Activated CD8-positive, alpha-beta T cell treated with anti-CD3 and anti-CD28 coated beads, Interleukin-2, amount 10 ng/mL, durations not matched to agents 7 days and 5 days (primary cell): ENCODE results near the gene C17orf113. TPM values are rescaled to one million over a fixed set of nuclear protein-coding genes. Genes with fewer than 3 reads are reported as not detected.
A peak's percentile ranks its signal among the peaks of the same experiment; 100 is the strongest.

Source experiments
- ATAC-seq: fragments of 150-1000 bp; cut with Tn5 transposase; one replicate; pipeline ENCODE4 v1.10.0; 2021; ENCODE audit warnings: moderate library complexity
- CTCF ChIA-PET: fragments of 350-600 bp; sonication (Branson Sonifier 250); formaldehyde crosslinking; loops from one replicate; lab custom pipeline; 2021; ENCODE audit warnings: antibody characterized with exemption; lab: Charles Lee
- POLR2A ChIA-PET: fragments of 350-600 bp; sonication (Branson Sonifier 250); formaldehyde crosslinking; loops from one replicate; lab custom pipeline; 2021; ENCODE audit warnings: antibody characterized with exemption; lab: Charles Lee
- DNase-seq: peaks from one replicate; pipeline ENCODE4 v3.0.0-alpha.2; 2020
- H3K27ac Mint-ChIP-seq: one replicate; pipeline ENCODE4 v1.8.0; 2021; ENCODE audit warnings: mild to moderate bottlenecking, mixed read lengths
- H3K27me3 Mint-ChIP-seq: one replicate; pipeline ENCODE4 v1.8.0; 2021; ENCODE audit warnings: low read depth, mixed read lengths
- H3K36me3 Mint-ChIP-seq: one replicate; pipeline ENCODE4 v1.8.0; 2021; ENCODE audit warnings: low read depth, mixed read lengths
- H3K4me1 Mint-ChIP-seq: one replicate; pipeline ENCODE4 v1.8.0; 2021; ENCODE audit warnings: low read depth, mixed read lengths
- H3K4me3 Mint-ChIP-seq: one replicate; pipeline ENCODE4 v1.8.0; 2021; ENCODE audit warnings: mild to moderate bottlenecking, mixed read lengths
- H3K9me3 Mint-ChIP-seq: one replicate; pipeline ENCODE4 v1.8.0; 2022; ENCODE audit warnings: mixed read lengths; ENCODE audit not compliant: insufficient read depth
- total RNA-seq, 2 experiments: library from RNA; stranded (reverse); gene quantifications; one replicate each; pipeline ENCODE4 v1.2.3, GENCODE V29; 2021

The C17orf113 gene
- total RNA-seq, 2 experiments from 2014 or later = 0.16 to 0.24 TPM

GRCh38 chr17:42053731-42054500 lies 3.5 kb upstream of the C17orf113 start:
- Mint-ChIP-seq H3K27me3 (peaks cover 39% of the 10 kb centered on the region), H3K4me3 (no peak overlapping the region), H3K36me3 (no peaks in the 10 kb centered on the region), H3K4me1 (peaks cover 9% of the 10 kb centered on the region), H3K27ac (no peak overlapping the region), H3K9me3 (no peaks in the 10 kb centered on the region)
- POLR2A ChIA-PET = interaction anchor here (0.9 kb wide), 1 partner anchor 36 kb away, joined by 3 read pairs; the partner anchor contains the start of gene DNAJC7
- ATAC-seq (no peak), DNase-seq (no peak)
- CTCF ChIA-PET = interaction anchor here (1.1 to 2.5 kb wide), 2 partner anchors 12 to 36 kb away, joined by 3 to 5 read pairs; partner anchors contain the start of gene DNAJC7

- Mint-ChIP-seq H3K36me3 (no peaks in the 10 kb centered on the region), H3K27ac (no peak overlapping the region), H3K9me3 (no peaks in the 10 kb centered on the region), H3K4me1 (peaks cover 9% of the 10 kb centered on the region), H3K27me3 (peaks cover 44% of the 10 kb centered on the region), H3K4me3 (no peak overlapping the region)
- CTCF ChIA-PET = interaction anchor here (1.1 kb wide), 1 partner anchor 35 kb away, joined by 3 read pairs; the partner anchor contains the start of gene DNAJC7
- no peak for ATAC-seq
- no peak for DNase-seq
- POLR2A ChIA-PET = no interaction called here
Measured at GRCh38 chr17:42052346-42052877, 2.0 kb upstream of the C17orf113 start.

- H3K36me3 Mint-ChIP-seq = no peaks in the 10 kb centered on the region
- ChIA-PET CTCF (interaction anchor here (0.9 to 1.5 kb wide), 4 partner anchors 20 to 129 kb away, joined by 3 to 4 read pairs (median 3); no protein-coding TSS in a partner anchor), POLR2A (interaction anchor here (1.4 kb wide), 1 partner anchor 57 kb away, joined by 5 read pairs; no protein-coding TSS in a partner anchor)
- H3K9me3 Mint-ChIP-seq = no peaks in the 10 kb centered on the region
- H3K27ac Mint-ChIP-seq = no peak overlapping the region
- ATAC-seq (no peak), DNase-seq (no peak)
- no peak overlapping the region for H3K4me3 Mint-ChIP-seq
- H3K27me3 Mint-ChIP-seq = peaks cover 44% of the 10 kb centered on the region
- H3K4me1 Mint-ChIP-seq = peaks cover 9% of the 10 kb centered on the region
Measured at GRCh38 chr17:42051645-42052044, 1.2 kb upstream of the C17orf113 start.

- H3K27ac Mint-ChIP-seq = no peak overlapping the region
- no peaks in the 10 kb centered on the region for H3K9me3 Mint-ChIP-seq
- POLR2A ChIA-PET = interaction anchor here (0.6 to 1.4 kb wide), 3 partner anchors 11 to 57 kb away, joined by 3 to 5 read pairs (median 3); no protein-coding TSS in a partner anchor
- H3K4me3 Mint-ChIP-seq = peak overlapping the region; percentile 59
- no peaks in the 10 kb centered on the region for H3K36me3 Mint-ChIP-seq
- no peak for DNase-seq
- CTCF ChIA-PET = interaction anchor here (0.9 to 1.5 kb wide), 4 partner anchors 21 to 129 kb away, joined by 3 to 4 read pairs (median 3); no protein-coding TSS in a partner anchor
- peaks cover 9% of the 10 kb centered on the region for H3K4me1 Mint-ChIP-seq
- no peak for ATAC-seq
- peaks cover 44% of the 10 kb centered on the region for H3K27me3 Mint-ChIP-seq
Measured at GRCh38 chr17:42051013-42051400, 606 bp upstream of the C17orf113 start.

- DNase-seq = no peak
- Mint-ChIP-seq H3K4me3 (peak overlapping the region; percentile 48), H3K27me3 (peaks cover 47% of the 10 kb centered on the region), H3K9me3 (no peaks in the 10 kb centered on the region), H3K27ac (no peak overlapping the region), H3K36me3 (no peaks in the 10 kb centered on the region), H3K4me1 (peaks cover 9% of the 10 kb centered on the region)
- ChIA-PET CTCF (interaction anchor here (0.7 to 1.3 kb wide), 6 partner anchors 9 to 62 kb away, joined by 3 to 5 read pairs (median 3); partner anchors contain the start of genes DHX58 and NKIRAS2), POLR2A (interaction anchor here (0.8 kb wide), 2 partner anchors 33 to 361 kb away, joined by 3 to 4 read pairs; partner anchors contain the start of genes DNAJC7 and EIF1)
- ATAC-seq = no peak
Measured at GRCh38 chr17:42049834-42050392, 488 bp downstream of the C17orf113 start.

GRCh38 chr17:42047343-42047742 lies 3.1 kb downstream of the C17orf113 start:
- Mint-ChIP-seq H3K4me1 (peaks cover 9% of the 10 kb centered on the region), H3K27ac (no peak overlapping the region), H3K36me3 (no peaks in the 10 kb centered on the region), H3K9me3 (no peaks in the 10 kb centered on the region), H3K27me3 (peaks cover 35% of the 10 kb centered on the region), H3K4me3 (no peak overlapping the region)
- ChIA-PET CTCF (interaction anchor here (0.7 kb wide), 1 partner anchor 15 kb away, joined by 3 read pairs; no protein-coding TSS in a partner anchor), POLR2A (no interaction called here)
- DNase-seq (no peak), ATAC-seq (no peak)

- Mint-ChIP-seq H3K4me3 (no peak overlapping the region), H3K36me3 (no peaks in the 10 kb centered on the region), H3K27ac (no peak overlapping the region), H3K4me1 (peaks cover 5% of the 10 kb centered on the region), H3K9me3 (no peaks in the 10 kb centered on the region), H3K27me3 (peaks cover 18% of the 10 kb centered on the region)
- POLR2A ChIA-PET = no interaction called here
- DNase-seq (no peak), ATAC-seq (no peak)
- CTCF ChIA-PET = interaction anchor here (0.7 to 1.4 kb wide), 3 partner anchors 12 to 83 kb away, joined by 3 to 4 read pairs (median 3); no protein-coding TSS in a partner anchor
Measured at GRCh38 chr17:42045719-42046118, 4.7 kb downstream of the C17orf113 start.

- CTCF ChIA-PET = no interaction called here
- no peak for ATAC-seq
Measured at GRCh38 chr17:42042598-42043319, 7.6 kb downstream of the C17orf113 start.

GRCh38 chr17:42041619-42042018 lies 8.8 kb downstream of the C17orf113 start:
- ChIA-PET CTCF (interaction anchor here (0.9 to 1.9 kb wide), 8 partner anchors 8 to 361 kb away, joined by 3 to 7 read pairs (median 5); partner anchors contain the start of gene NKIRAS2), POLR2A (interaction anchor here (1.6 kb wide), 1 partner anchor 25 kb away, joined by 3 read pairs; the partner anchor contains the start of gene DNAJC7)
- DNase-seq = no peak
- Mint-ChIP-seq H3K4me1 (no peaks in the 10 kb centered on the region), H3K27me3 (peaks cover 7% of the 10 kb centered on the region), H3K4me3 (no peak overlapping the region), H3K27ac (no peak overlapping the region), H3K36me3 (no peaks in the 10 kb centered on the region), H3K9me3 (no peaks in the 10 kb centered on the region)
- no peak for ATAC-seq

More at GRCh38 chr17:42042598-42043319, 7.6 kb downstream of the C17orf113 start:
- no peak for DNase-seq
- Mint-ChIP-seq H3K36me3 (no peaks in the 10 kb centered on the region), H3K27me3 (peaks cover 7% of the 10 kb centered on the region), H3K9me3 (no peaks in the 10 kb centered on the region), H3K27ac (no peak overlapping the region), H3K4me1 (no peaks in the 10 kb centered on the region), H3K4me3 (no peak overlapping the region)
- POLR2A ChIA-PET = no interaction called here

- no peak for ATAC-seq
- H3K27me3 Mint-ChIP-seq = peaks cover 4% of the 10 kb centered on the region
- no peaks in the 10 kb centered on the region for H3K36me3 Mint-ChIP-seq
- H3K4me3 Mint-ChIP-seq = no peak overlapping the region
- H3K27ac Mint-ChIP-seq = no peak overlapping the region
- H3K4me1 Mint-ChIP-seq = no peaks in the 10 kb centered on the region
- ChIA-PET CTCF (interaction anchor here (0.9 to 1.9 kb wide), 9 partner anchors 9 to 362 kb away, joined by 3 to 7 read pairs (median 5); partner anchors contain the start of gene NKIRAS2), POLR2A (interaction anchor here (0.6 to 1.6 kb wide), 2 partner anchors 24 to 245 kb away, joined by 3 read pairs; partner anchors contain the start of gene DNAJC7)
- no peaks in the 10 kb centered on the region for H3K9me3 Mint-ChIP-seq
- no peak for DNase-seq
Measured at GRCh38 chr17:42040818-42041217, 9.6 kb downstream of the C17orf113 start.
